ENCODE data around the gene USP25. TPM values are rescaled to one million over a fixed set of nuclear protein-coding genes. Genes with fewer than 3 reads are reported as not detected.

Gene USP25
- total and polyA plus RNA-seq, 2 of the 8 experiments (the other 6 are each of a cell fraction or from before 2014, with no cell fraction given), result 11.2 to 48.1 TPM

DNA sequence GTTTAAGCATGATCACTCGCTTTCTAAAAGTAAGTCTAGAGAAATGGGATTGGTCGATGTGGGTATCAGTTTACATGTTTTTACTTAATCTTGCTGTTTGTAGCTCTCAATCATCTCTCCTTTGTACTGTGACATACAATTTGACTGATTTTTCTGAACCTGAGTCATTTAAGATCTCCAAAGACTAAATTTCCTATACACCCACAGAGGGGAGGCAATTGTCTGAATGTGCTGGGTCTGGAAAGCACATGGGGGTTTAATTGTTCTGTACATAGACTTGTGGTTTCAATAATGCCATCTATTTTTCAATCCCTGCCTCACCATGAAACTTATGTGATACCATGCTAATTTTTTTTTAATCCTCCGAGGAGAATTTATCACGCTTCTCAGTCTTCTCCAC lies 65.8 kb downstream of the USP25 start:
- H2BK5ac ChIP-seq (ENCODE audit: low read depth, low read length), result no peak overlapping the region
- H4K8ac ChIP-seq (ENCODE audit: extremely low read depth, insufficient read depth, low read length), result no peak overlapping the region
- no peaks in the 10 kb centered on the region for H3K23me2 ChIP-seq (ENCODE audit: low read depth, low read length)
- no peak overlapping the region for H2BK120ac ChIP-seq (replicated peaks; ENCODE audit: low read depth, low read length)
- no peak overlapping the region for H3K14ac ChIP-seq (ENCODE audit: insufficient read length)
- H2BK15ac ChIP-seq (ENCODE audit: low read length), result no peak overlapping the region
- 97% methylated on average over 4 of the region's 4 CpGs; no CpG with 5 or more reads in 1 of the 2 experiments for WGBS, 2 experiments (ENCODE audit: extremely low coverage in 1 of 2, insufficient coverage in 1 of 2, insufficient read length in 1 of 2, insufficient replicate concordance in 2 of 2, low coverage in 1 of 2, low lambda C conversion rate in 2 of 2, missing lambda C conversion rate in 1 of 2)
- no peaks in the 10 kb centered on the region for H3K79me1 ChIP-seq (ENCODE audit: low read depth, low read length)
- H3K9ac ChIP-seq (replicated peaks in 1 of 4; ENCODE audit: extremely low read depth in 1 of 4, low read depth in 3 of 4, low read length in 3 of 4), result no peak overlapping the region
- no peak overlapping the region for H3K4me3 ChIP-seq (ENCODE audit: extremely low read depth in 1 of 4, insufficient read depth in 2 of 4, low read depth in 3 of 4, low read length in 4 of 4)
- ChIA-PET POLR2A (ENCODE audit: partially characterized antibody) (no interaction called here), CTCF (ENCODE audit: partially characterized antibody) (no interaction called here)
- H3K36me3 ChIP-seq (ENCODE audit: control insufficient read depth in 2 of 4, insufficient read depth in 4 of 4, low read length in 3 of 4), result peaks cover 0 to 6% (median 0%) of the 10 kb centered on the region in 4 experiments; a peak in 1 of 8 replicates
- H2AFZ ChIP-seq (ENCODE audit: low read length), result no peak overlapping the region
- H3K4me1 ChIP-seq (replicated peaks in 1 of 4; ENCODE audit: control insufficient read depth in 3 of 4, insufficient read depth in 4 of 4, low read length in 3 of 4), result no peaks in the 10 kb centered on the region
- H3K18ac ChIP-seq (ENCODE audit: extremely low read depth, low read length), result no peak overlapping the region
- no peak overlapping the region for H3K4me2 ChIP-seq (ENCODE audit: insufficient read depth in 1 of 2, low read depth in 2 of 2, low read length in 2 of 2)
- peaks cover 0 to 2% of the 10 kb centered on the region in 2 experiments for H4K20me1 ChIP-seq (replicated peaks in 1 of 2; ENCODE audit: control insufficient read depth in 1 of 2, insufficient read depth in 2 of 2, low read length in 2 of 2)
- peaks cover 0 to 7% of the 10 kb centered on the region in 2 experiments; a peak in 2 of 4 replicates for H3K79me2 ChIP-seq (ENCODE audit: control insufficient read depth in 1 of 2, insufficient read depth in 2 of 2, low read length in 2 of 2)
- H2AK5ac ChIP-seq (ENCODE audit: low read depth, low read length), result no peak overlapping the region
- H2BK12ac ChIP-seq (ENCODE audit: low read depth, low read length), result no peak overlapping the region
- H3K27ac ChIP-seq (ENCODE audit: low read depth, low read length), result no peak overlapping the region
- no peak overlapping the region for H4K91ac ChIP-seq (replicated peaks; ENCODE audit: insufficient read length, low read length)
- H4K5ac ChIP-seq (ENCODE audit: insufficient read length, low read depth, low read length), result no peak overlapping the region
- H3K23ac ChIP-seq (ENCODE audit: insufficient read length), result no peak overlapping the region
- H3K27me3 ChIP-seq (replicated peaks in 1 of 4; ENCODE audit: control insufficient read depth in 3 of 4, extremely low read depth in 1 of 4, insufficient read depth in 3 of 4, low read length in 3 of 4), result no peaks in the 10 kb centered on the region
- no peak for FAIRE-seq
- H3K4ac ChIP-seq (replicated peaks; ENCODE audit: insufficient read length, low read depth, low read length), result no peak overlapping the region
- H3K9me3 ChIP-seq (ENCODE audit: insufficient read depth in 2 of 2, low read depth in 1 of 2, low read length in 1 of 2), result no peaks in the 10 kb centered on the region
- H3K56ac ChIP-seq (replicated peaks; ENCODE audit: insufficient read length, low read depth, low read length), result no peak overlapping the region
- no peak for DNase-seq (ENCODE audit: low read depth in 1 of 2, low spot score in 2 of 2)
- H2BK20ac ChIP-seq (ENCODE audit: low read length), result no peak overlapping the region
- TF ChIP-seq SP1 (IDR thresholded peaks at IDR 0.05; ENCODE audit: low read depth, low read length) (no peak), GTF2F1 (IDR thresholded peaks at IDR 0.05; ENCODE audit: borderline replicate concordance, low read depth, low read length) (no peak), NANOG (IDR thresholded peaks at IDR 0.05; ENCODE audit: insufficient read depth, low read depth, low read length, poor library complexity, severe bottlenecking) (no peak), TAF7 (optimal IDR thresholded peaks at IDR 0.05; ENCODE audit: borderline replicate concordance, low read depth, low read length) (no peak), NRF1 (IDR thresholded peaks at IDR 0.05; ENCODE audit: low read depth, low read length) (no peak), BACH1 (IDR thresholded peaks at IDR 0.05; ENCODE audit: low read length) (no peak), EZH2 (IDR thresholded peaks at IDR 0.05; ENCODE audit: low read depth, low read length, severe bottlenecking) (no peak), MAFK (IDR thresholded peaks at IDR 0.05; ENCODE audit: low read depth, low read length) (no peak), RFX5 (IDR thresholded peaks at IDR 0.05; ENCODE audit: borderline replicate concordance, low read depth, low read length) (no peak), CEBPB (IDR thresholded peaks at IDR 0.05; ENCODE audit: low read depth, low read length) (no peak), TAF1 (IDR thresholded peaks at IDR 0.05; ENCODE audit: low read depth, low read length) (no peak), TBP (IDR thresholded peaks at IDR 0.05; ENCODE audit: low read depth, low read length) (no peak), CBX5 (IDR thresholded peaks at IDR 0.05; ENCODE audit: low read depth, low read length) (no peak), EP300 (IDR thresholded peaks at IDR 0.05; ENCODE audit: borderline replicate concordance in 1 of 2, low read depth in 2 of 2, low read length in 2 of 2) (no peak)
- TF ChIP-seq, protein P1, sequence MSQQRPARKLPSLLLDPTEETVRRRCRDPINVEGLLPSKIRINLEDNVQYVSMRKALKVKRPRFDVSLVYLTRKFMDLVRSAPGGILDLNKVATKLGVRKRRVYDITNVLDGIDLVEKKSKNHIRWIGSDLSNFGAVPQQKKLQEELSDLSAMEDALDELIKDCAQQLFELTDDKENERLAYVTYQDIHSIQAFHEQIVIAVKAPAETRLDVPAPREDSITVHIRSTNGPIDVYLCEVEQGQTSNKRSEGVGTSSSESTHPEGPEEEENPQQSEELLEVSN (IDR thresholded peaks at IDR 0.05), result no peak

All from H1 (cell line).